HG02870 (cell line): ENCODE results near the gene TRIP13.
"Not testable (repeated sequence)": the region's sequence is repeated elsewhere in the genome, so short reads cannot be mapped to it uniquely, and the experiment has no call there.

ENCODE experiments used
- ATAC-seq: cut with Tn5 transposase; IDR thresholded peaks from one replicate; pipeline ENCODE4 v1.9.1; 2021; ENCODE audit warnings: mild to moderate bottlenecking, moderate library complexity; ENCODE audit not compliant: unreplicated experiment

Gene TRIP13

GRCh38 chr5:934381-934967 lies 41.8 kb downstream of the TRIP13 start:
- not testable (repeated sequence) for ATAC-seq

DNA sequence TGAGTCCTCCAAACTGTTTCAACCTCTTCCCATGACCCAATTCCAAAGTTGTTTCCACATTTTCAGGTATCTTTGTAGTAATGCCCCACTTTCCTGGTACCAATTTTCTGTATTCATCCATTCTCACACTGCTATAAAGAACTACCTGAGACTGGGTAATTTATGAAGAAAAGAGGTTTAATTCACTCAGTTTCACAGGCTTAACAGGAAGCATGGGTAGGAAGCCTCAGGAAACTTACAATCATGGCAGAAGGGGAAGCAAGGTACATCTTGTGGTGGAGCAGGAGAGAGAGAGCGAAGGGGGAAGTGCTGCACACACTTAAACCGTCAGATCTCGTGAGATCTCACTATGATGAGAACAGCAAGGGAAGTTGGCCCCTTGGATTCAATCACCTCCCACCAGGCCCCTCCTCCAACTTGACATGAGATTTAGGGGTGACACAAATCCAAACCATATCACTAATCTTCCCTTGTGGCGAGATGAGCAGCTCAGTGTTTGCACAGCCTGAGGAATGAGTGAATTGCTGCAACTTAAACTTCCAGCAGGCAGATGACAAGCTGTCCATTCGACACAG lies 42.9 kb downstream of the TRIP13 start:
- no peak for ATAC-seq

DNA sequence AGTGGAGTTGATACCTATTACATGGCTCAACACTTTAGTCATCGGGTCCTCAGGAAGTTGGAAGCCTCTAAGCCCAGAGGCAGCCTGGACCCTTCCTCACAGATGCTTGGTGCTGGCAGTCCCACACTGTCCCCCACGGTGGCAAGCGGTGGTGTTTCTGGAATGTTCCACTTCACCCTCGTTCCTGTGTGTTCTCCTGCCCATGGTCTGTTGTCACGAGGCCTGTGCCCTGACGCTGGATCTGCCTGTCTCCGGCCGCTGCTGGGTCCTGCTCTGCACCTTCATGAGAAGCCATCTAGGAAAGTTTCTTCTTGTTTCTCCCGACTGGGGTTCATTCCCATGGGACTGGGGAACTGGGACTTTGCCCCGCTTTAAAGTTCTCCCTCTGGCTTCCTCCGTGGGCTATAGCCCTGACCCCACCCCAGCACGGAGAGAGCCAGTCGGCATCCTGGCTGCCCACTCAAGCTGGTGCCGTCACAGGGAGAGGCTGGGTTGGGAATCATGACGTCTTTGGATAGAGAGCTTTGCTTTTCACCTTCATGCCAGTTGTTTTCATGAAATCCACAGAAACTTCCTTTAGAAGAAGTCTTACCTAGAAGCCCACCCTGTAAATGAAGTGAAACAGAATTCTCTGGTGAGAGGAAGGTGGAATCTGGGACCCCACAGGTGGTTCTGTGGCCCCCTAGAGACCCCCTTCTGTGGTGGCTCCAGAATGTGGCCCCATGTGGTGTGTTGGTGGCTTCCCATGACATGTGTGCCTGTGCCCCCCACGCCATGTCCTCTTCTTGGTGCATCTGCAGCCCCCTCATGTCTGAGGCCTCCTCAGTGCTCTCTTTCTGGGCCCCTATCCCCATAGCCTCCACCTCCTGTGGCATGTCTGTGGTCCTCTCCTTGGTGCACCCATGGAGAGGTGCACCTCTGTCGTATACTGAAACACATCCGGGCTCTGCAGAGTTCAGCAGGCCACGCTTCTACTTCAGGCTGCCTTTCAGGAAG lies 43.8 kb downstream of the TRIP13 start:
- ATAC-seq, result no peak

GRCh38 chr5:937151-937924 lies 44.7 kb downstream of the TRIP13 start:
- no peak for ATAC-seq

- ATAC-seq, result no peak
Observed at GRCh38 chr5:939368-939767, 46.7 kb downstream of the TRIP13 start.

DNA sequence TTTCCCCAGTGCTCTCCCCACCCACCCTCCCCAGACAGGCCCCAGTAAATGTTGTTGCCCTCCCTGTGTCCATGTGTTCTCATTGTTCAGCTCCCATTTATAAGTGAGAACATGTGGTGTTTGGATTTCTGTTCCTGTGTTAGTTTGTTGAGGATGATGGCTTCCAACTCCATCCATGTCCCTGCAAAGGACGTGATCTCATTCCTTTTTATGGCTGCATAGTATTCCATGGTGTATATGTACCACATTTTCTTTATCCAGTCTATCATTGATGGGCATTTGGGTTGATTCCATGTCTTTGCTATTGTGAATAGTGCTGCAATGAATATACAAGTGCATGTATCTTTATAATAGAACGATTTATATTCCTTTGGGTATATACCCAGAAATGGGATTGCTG lies 48.1 kb downstream of the TRIP13 start:
- ATAC-seq, result not testable (repeated sequence)

GRCh38 chr5:943201-943917 lies 50.7 kb downstream of the TRIP13 start:
- ATAC-seq, result no peak

GRCh38 chr5:943918-944620 lies 51.4 kb downstream of the TRIP13 start:
- ATAC-seq, result no peak

GRCh38 chr5:944621-944927 lies 51.9 kb downstream of the TRIP13 start:
- no peak for ATAC-seq

GRCh38 chr5:944992-945685 lies 52.5 kb downstream of the TRIP13 start:
- ATAC-seq, result no peak

- ATAC-seq, result no peak
Observed at GRCh38 chr5:945691-946551, 53.2 kb downstream of the TRIP13 start.

DNA sequence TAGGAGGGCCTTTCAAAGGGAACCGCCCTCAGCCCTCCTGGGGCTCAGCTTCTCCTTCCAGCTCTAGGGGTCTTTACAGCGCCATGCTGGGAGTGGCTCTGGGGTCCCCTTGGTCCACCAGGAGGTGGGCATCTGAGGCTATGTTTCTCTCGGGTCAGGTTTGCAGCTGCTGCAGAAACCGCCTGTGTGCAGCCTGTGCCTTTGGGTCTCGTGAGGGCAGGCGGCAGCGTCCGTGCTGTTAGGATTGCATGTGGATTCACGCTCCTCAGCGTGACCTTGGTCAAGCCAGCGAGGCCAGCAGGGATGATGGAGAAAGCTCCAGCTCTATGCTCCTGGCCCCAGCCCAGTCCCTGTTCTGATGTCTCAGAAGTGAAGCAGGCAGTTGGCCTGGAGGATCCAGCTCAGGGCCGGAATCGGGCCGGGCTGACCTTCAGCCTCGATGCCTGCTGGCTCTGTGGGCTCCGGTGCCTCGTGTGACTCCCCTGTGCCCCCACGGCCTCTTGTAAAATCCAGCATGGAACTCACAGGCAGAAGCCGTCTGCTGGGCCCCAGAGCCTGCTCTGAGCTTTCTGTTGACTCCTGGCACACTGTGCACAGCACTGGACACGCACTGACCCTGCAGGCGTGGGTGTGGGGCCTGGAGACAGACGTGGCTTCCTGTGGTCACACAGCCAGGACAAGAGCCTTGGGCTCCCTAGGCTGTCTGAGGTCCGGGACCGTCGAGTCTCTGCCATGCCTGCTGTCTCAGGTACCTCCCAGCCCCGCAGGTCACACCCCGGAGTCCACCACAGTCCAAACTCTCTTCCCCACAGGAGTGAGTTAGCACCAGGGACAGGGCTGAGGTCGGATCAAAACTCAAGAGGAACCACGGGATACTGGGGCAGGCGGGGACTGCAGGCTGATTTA lies 54.3 kb downstream of the TRIP13 start:
- ATAC-seq, result no peak

DNA sequence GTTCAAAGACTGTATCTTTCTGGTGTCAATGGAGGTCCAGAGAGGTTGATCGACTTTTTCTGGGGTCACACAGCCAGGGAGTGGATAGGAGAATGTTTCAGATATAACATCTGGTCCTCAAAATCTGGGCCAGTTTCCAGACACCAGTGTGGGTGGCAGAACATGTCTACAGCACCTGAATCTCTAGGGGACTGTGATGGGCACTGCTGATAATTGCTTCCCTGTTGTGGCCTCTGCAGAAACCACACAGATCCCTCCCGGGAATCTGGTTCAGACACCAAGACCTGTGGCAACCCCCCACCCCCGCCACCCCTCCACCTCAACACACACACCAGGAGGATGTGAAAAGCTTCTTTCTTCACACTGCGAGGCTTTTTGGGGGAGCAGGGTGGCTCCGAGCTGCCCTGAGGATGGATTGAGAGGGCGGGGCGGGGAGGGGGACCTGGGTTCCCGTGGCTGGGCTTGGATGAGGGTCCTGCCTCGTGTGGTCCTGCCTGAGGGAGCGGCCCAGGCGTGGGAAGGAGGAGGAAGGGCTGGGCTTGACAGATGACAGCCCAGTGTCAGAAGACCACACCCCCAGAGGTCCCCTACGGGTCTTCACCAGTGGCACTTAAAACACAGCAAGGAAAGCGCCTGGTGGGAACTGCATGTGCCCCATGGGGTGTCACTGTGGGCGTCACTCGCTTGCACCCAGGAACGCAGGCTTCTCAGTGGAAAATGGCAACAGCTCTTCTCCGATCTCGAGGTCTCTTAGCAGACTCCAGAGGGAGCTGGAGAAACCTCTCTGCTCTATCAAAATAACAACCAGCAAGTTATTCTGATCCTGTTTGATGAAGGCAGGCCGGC lies 55.2 kb downstream of the TRIP13 start:
- ATAC-seq, result no peak

- ATAC-seq, result no peak
Observed at GRCh38 chr5:948472-949274, 56.0 kb downstream of the TRIP13 start.

DNA sequence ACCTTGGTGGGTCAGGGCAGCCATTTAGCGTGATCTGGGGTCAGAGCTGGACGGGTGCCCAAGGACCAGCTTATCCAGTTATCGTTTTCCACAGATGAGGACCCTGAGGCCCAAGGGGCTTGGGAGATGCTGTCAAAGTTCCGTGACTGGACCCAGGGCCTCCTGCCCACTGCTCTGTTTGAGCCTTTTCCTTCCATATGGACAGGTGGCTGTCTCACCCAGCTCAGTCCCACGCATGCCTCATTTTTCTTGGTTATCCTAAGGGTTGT lies 56.5 kb downstream of the TRIP13 start:
- ATAC-seq, result no peak
